ENCODE results near the gene ADAM23. TPM values are rescaled to one million over a fixed set of nuclear protein-coding genes. Genes with fewer than 3 reads are reported as not detected.

Gene ADAM23
- total and polyA plus RNA-seq, 2 experiments from 2014 or later = 11.8 to 15.9 TPM

- no peaks in the 10 kb centered on the region for H3K9me2 ChIP-seq (ENCODE audit: insufficient read depth)
- no peak overlapping the region for H3K4me3 Mint-ChIP-seq
These were observed 83.1 kb downstream of the ADAM23 start for GRCh38 chr2:206526416-206526815.

GRCh38 chr2:206527153-206527552, 83.8 kb downstream of the ADAM23 start:
- Histone ChIP-seq H3K4me2 (no peak overlapping the region), H4K20me1 (replicated peaks; ENCODE audit: insufficient read depth) (no peaks in the 10 kb centered on the region), H3K27me3 (ENCODE audit: insufficient read depth) (no peaks in the 10 kb centered on the region), H3F3A (replicated peaks; ENCODE audit: low read depth) (no peaks in the 10 kb centered on the region), H3K36me3 (ENCODE audit: insufficient read depth) (no peaks in the 10 kb centered on the region), H3K27ac (ENCODE audit: low read depth) (no peak overlapping the region), H3K4me1 (ENCODE audit: insufficient read depth) (peaks cover 18% of the 10 kb centered on the region), H3K4me3 (no peak overlapping the region), H3K9me2 (ENCODE audit: insufficient read depth) (no peaks in the 10 kb centered on the region), H2AFZ (no peak overlapping the region), H3K79me2 (replicated peaks; ENCODE audit: insufficient read depth) (no peaks in the 10 kb centered on the region)
- no peak overlapping the region for H3K27ac Mint-ChIP-seq
- H3K9me3 Mint-ChIP-seq = no peaks in the 10 kb centered on the region
- no peak for DNase-seq (ENCODE audit: low spot score)
- peaks cover 16% of the 10 kb centered on the region for H3K4me1 Mint-ChIP-seq
- H3K36me3 Mint-ChIP-seq (ENCODE audit: low read depth) = no peaks in the 10 kb centered on the region
- H3K27me3 Mint-ChIP-seq (ENCODE audit: insufficient read depth, low read depth, poor library complexity) = no peaks in the 10 kb centered on the region
- H3K4me3 Mint-ChIP-seq = no peak overlapping the region
- no peak for ATAC-seq
- TF ChIP-seq EZH2phosphoT487 (IDR thresholded peaks at IDR 0.05; ENCODE audit: unreplicated experiment) (no peak), REST (IDR thresholded peaks at IDR 0.05; ENCODE audit: unreplicated experiment) (no peak), EZH2 (IDR thresholded peaks at IDR 0.05; ENCODE audit: low read depth, unreplicated experiment) (no peak), ZNF114 (CRISPR knock-in tag; IDR thresholded peaks at IDR 0.05) (no peak), ZNF331 (CRISPR knock-in tag; IDR thresholded peaks at IDR 0.05; ENCODE audit: low read depth) (no peak), STAT1 (IDR thresholded peaks at IDR 0.05; ENCODE audit: unreplicated experiment) (no peak), NANOG (IDR thresholded peaks at IDR 0.05; ENCODE audit: borderline replicate concordance) (no peak), POLR2AphosphoS5 (IDR thresholded peaks at IDR 0.05; ENCODE audit: low read depth) (no peak), CREB1 (CRISPR knock-in tag; IDR thresholded peaks at IDR 0.05; ENCODE audit: low read depth) (no peak), JUNB (IDR thresholded peaks at IDR 0.05; ENCODE audit: unreplicated experiment) (no peak)
- TF ChIP-seq, protein P1, sequence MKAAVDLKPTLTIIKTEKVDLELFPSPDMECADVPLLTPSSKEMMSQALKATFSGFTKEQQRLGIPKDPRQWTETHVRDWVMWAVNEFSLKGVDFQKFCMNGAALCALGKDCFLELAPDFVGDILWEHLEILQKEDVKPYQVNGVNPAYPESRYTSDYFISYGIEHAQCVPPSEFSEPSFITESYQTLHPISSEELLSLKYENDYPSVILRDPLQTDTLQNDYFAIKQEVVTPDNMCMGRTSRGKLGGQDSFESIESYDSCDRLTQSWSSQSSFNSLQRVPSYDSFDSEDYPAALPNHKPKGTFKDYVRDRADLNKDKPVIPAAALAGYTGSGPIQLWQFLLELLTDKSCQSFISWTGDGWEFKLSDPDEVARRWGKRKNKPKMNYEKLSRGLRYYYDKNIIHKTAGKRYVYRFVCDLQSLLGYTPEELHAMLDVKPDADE (IDR thresholded peaks at IDR 0.05) = no peak

More at GRCh38 chr2:206526416-206526815, 83.1 kb downstream of the ADAM23 start:
- no peaks in the 10 kb centered on the region for H4K20me1 ChIP-seq (replicated peaks; ENCODE audit: insufficient read depth)
- Mint-ChIP-seq H3K27me3 (ENCODE audit: insufficient read depth, low read depth, poor library complexity) (no peaks in the 10 kb centered on the region), H3K4me1 (peaks cover 11% of the 10 kb centered on the region), H3K9me3 (no peaks in the 10 kb centered on the region), H3K27ac (no peak overlapping the region), H3K36me3 (ENCODE audit: low read depth) (no peaks in the 10 kb centered on the region)
- H3K27ac ChIP-seq (ENCODE audit: low read depth) = no peak overlapping the region
- no peak for ATAC-seq
- no peak overlapping the region for H2AFZ ChIP-seq
- peaks cover 10% of the 10 kb centered on the region for H3K4me1 ChIP-seq (ENCODE audit: insufficient read depth)
- no peak overlapping the region for H3K4me2 ChIP-seq
- TF ChIP-seq, protein P2, sequence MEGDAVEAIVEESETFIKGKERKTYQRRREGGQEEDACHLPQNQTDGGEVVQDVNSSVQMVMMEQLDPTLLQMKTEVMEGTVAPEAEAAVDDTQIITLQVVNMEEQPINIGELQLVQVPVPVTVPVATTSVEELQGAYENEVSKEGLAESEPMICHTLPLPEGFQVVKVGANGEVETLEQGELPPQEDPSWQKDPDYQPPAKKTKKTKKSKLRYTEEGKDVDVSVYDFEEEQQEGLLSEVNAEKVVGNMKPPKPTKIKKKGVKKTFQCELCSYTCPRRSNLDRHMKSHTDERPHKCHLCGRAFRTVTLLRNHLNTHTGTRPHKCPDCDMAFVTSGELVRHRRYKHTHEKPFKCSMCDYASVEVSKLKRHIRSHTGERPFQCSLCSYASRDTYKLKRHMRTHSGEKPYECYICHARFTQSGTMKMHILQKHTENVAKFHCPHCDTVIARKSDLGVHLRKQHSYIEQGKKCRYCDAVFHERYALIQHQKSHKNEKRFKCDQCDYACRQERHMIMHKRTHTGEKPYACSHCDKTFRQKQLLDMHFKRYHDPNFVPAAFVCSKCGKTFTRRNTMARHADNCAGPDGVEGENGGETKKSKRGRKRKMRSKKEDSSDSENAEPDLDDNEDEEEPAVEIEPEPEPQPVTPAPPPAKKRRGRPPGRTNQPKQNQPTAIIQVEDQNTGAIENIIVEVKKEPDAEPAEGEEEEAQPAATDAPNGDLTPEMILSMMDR (conservative IDR thresholded peaks at IDR 0.05; ENCODE audit: low read depth in 2 of 2) = no peak
- TF ChIP-seq JUNB (IDR thresholded peaks at IDR 0.05; ENCODE audit: unreplicated experiment) (no peak), CREB1 (CRISPR knock-in tag; IDR thresholded peaks at IDR 0.05; ENCODE audit: low read depth) (no peak)
- H3K4me3 ChIP-seq = no peak overlapping the region
- no peak for DNase-seq (ENCODE audit: low spot score)
- H3K79me2 ChIP-seq (replicated peaks; ENCODE audit: insufficient read depth) = no peaks in the 10 kb centered on the region
- no peaks in the 10 kb centered on the region for H3F3A ChIP-seq (replicated peaks; ENCODE audit: low read depth)
- no peaks in the 10 kb centered on the region for H3K27me3 ChIP-seq (ENCODE audit: insufficient read depth)
- H3K36me3 ChIP-seq (ENCODE audit: insufficient read depth) = no peaks in the 10 kb centered on the region

Data from GM23338 (cell line).